ES-I3 (cell line): Measurements from ENCODE around the gene NIM1K.
"Not testable (repeated sequence)": the region's sequence is repeated elsewhere in the genome, so short reads cannot be mapped to it uniquely, and the experiment has no call there.

Experiments used
- H3K36me3 ChIP-seq: 2 replicates; pipeline ENCODE4 v1.6.1; 2013; ENCODE audit warnings: mild to moderate bottlenecking, low read length, control low read depth, moderate library complexity; ENCODE audit not compliant: insufficient read depth
- H3K4me1 ChIP-seq: 2 replicates; pipeline ENCODE4 v1.6.1; 2013; ENCODE audit warnings: mild to moderate bottlenecking, control low read depth, low read length; ENCODE audit not compliant: insufficient read depth
- H3K9ac ChIP-seq: 2 replicates; pipeline ENCODE4 v1.6.1; 2013; ENCODE audit warnings: low read depth, mild to moderate bottlenecking, low read length, moderate library complexity
- H3K9me3 ChIP-seq: 2 replicates; pipeline ENCODE4 v1.6.1; 2013; ENCODE audit warnings: mild to moderate bottlenecking, low read length, moderate library complexity; ENCODE audit not compliant: control insufficient read depth, insufficient read depth

NIM1K gene

GRCh38 chr5:43313035-43313853, 121.2 kb downstream of the NIM1K start, which contains the start of gene HMGCS1:
Gene HMGCS1 (minus strand): TSS chr5:43313412. CDS start chr5:43298965, 14,447 bp downstream.
- no peaks in the 10 kb centered on the region for H3K9me3 ChIP-seq
- H3K4me1 ChIP-seq, result peaks cover 24% of the 10 kb centered on the region
- 0 out of 2 replicates have a peak, but pooled peaks cover 3% of the 10 kb centered on the region for H3K36me3 ChIP-seq
- H3K9ac ChIP-seq, result peak within 1 kb of the TSS; percentile 77

- Histone ChIP-seq H3K36me3 (0 out of 2 replicates have a peak, but pooled peaks cover 3% of the 10 kb centered on the region), H3K9me3 (no peaks in the 10 kb centered on the region), H3K4me1 (peaks cover 24% of the 10 kb centered on the region), H3K9ac (no peak overlapping the region; the same call in 1 of the 2 replicates)
Measured at GRCh38 chr5:43313854-43314457, 121.9 kb downstream of the NIM1K start.

- Histone ChIP-seq H3K9ac (no peak overlapping the region), H3K4me1 (peaks cover 20% of the 10 kb centered on the region), H3K9me3 (no peaks in the 10 kb centered on the region), H3K36me3 (no peaks in the 10 kb centered on the region)
Measured at GRCh38 chr5:43314724-43315123, 122.7 kb downstream of the NIM1K start.

GRCh38 chr5:43315263-43315662, 123.2 kb downstream of the NIM1K start:
- H3K9ac ChIP-seq, result no peak overlapping the region
- no peaks in the 10 kb centered on the region for H3K36me3 ChIP-seq
- no peaks in the 10 kb centered on the region for H3K9me3 ChIP-seq
- H3K4me1 ChIP-seq, result 0 out of 2 replicates have a peak, but pooled peaks cover 16% of the 10 kb centered on the region

GRCh38 chr5:43315682-43316081, 123.7 kb downstream of the NIM1K start:
- no peaks in the 10 kb centered on the region for H3K36me3 ChIP-seq
- H3K4me1 ChIP-seq, result 0 out of 2 replicates have a peak, but pooled peaks cover 16% of the 10 kb centered on the region
- no peak overlapping the region for H3K9ac ChIP-seq
- no peaks in the 10 kb centered on the region for H3K9me3 ChIP-seq

GRCh38 chr5:43316421-43316820, 124.4 kb downstream of the NIM1K start:
- H3K36me3 ChIP-seq, result no peaks in the 10 kb centered on the region
- H3K9ac ChIP-seq, result no peak overlapping the region
- H3K4me1 ChIP-seq, result 0 out of 2 replicates have a peak, but pooled peaks cover 16% of the 10 kb centered on the region
- no peaks in the 10 kb centered on the region for H3K9me3 ChIP-seq

GRCh38 chr5:43320846-43321245, 128.8 kb downstream of the NIM1K start:
- H3K36me3 ChIP-seq, result no peaks in the 10 kb centered on the region
- H3K9me3 ChIP-seq, result no peaks in the 10 kb centered on the region
- H3K4me1 ChIP-seq, result no peaks in the 10 kb centered on the region
- H3K9ac ChIP-seq, result no peak overlapping the region

GRCh38 chr5:43323488-43323887, 131.5 kb downstream of the NIM1K start:
- H3K4me1 ChIP-seq, H3K36me3 ChIP-seq, H3K9ac ChIP-seq, H3K9me3 ChIP-seq: not testable (repeated sequence)

GRCh38 chr5:43325624-43326023, 133.6 kb downstream of the NIM1K start:
- not testable (repeated sequence) for H3K9ac ChIP-seq, H3K9me3 ChIP-seq, H3K36me3 ChIP-seq, H3K4me1 ChIP-seq
